ENCODE measurements around the gene TCF7L1. TPM values are rescaled to one million over a fixed set of nuclear protein-coding genes. Genes with fewer than 3 reads are reported as not detected.

Gene TCF7L1
- total RNA-seq, 4 donors from 2014 or later: 0.75 to 2.9 (median 1.1) TPM

DNA sequence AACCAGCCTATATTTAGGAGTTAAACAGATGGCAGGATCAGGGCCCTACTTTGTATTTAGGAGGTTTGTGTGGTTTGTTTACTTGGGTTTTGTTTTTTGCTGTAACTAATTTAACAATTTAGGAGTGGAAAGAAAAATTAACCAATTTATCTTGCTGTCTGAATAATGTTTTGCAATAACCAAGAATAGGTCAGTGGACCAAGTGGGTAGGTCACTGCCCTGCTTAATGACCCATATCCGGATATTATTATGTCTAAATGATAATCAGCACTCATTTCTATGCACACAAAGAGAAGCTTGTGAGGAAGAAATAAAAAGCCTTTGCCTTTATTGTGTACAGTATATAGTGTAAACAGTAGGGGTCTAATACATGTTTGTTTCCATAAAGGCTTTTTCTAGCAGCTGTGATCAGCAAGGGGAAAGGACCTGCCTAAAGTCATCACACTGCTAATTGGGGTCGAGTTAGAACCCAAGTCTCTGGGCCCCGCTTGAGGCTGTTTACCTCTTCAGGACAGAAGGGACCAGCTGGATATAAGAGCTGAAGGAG is 118.0 kb downstream of the TCF7L1 start:
- no peak overlapping the region for H3K27ac ChIP-seq
- intact Hi-C loops (cut with DNase I; ENCODE audit: low total_unique reads): no loop called here
- H3K9me3 ChIP-seq: no peaks in the 10 kb centered on the region
- H3K36me3 ChIP-seq: no peaks in the 10 kb centered on the region
- no peak for DNase-seq
- H3K4me3 ChIP-seq: no peak overlapping the region
- in situ Hi-C loops (cut with MboI; ENCODE audit: low pct_ligation_motif_present in 1 of 4, low pct_unique_long_range_greater_than_20kb in 1 of 4, low sequenced_read_pairs in 3 of 4): no loop called here
- H3K4me1 ChIP-seq: peaks cover 22 to 44% (median 27%) of the 10 kb centered on the region in 4 donors
- no peaks in the 10 kb centered on the region for H3K27me3 ChIP-seq
- 74 to 90% methylated on average over 1 to 3 of the region's 3 CpGs for WGBS, 2 donors (ENCODE audit: low coverage in 1 of 2)
- no peak for TF ChIP-seq POLR2A (IDR thresholded peaks at IDR 0.05)
- TF ChIP-seq, protein P1, sequence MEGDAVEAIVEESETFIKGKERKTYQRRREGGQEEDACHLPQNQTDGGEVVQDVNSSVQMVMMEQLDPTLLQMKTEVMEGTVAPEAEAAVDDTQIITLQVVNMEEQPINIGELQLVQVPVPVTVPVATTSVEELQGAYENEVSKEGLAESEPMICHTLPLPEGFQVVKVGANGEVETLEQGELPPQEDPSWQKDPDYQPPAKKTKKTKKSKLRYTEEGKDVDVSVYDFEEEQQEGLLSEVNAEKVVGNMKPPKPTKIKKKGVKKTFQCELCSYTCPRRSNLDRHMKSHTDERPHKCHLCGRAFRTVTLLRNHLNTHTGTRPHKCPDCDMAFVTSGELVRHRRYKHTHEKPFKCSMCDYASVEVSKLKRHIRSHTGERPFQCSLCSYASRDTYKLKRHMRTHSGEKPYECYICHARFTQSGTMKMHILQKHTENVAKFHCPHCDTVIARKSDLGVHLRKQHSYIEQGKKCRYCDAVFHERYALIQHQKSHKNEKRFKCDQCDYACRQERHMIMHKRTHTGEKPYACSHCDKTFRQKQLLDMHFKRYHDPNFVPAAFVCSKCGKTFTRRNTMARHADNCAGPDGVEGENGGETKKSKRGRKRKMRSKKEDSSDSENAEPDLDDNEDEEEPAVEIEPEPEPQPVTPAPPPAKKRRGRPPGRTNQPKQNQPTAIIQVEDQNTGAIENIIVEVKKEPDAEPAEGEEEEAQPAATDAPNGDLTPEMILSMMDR (IDR thresholded peaks at IDR 0.05): no peak
- TF ChIP-seq EP300 (IDR thresholded peaks at IDR 0.05; ENCODE audit: low read depth): no peak
- TF ChIP-seq POLR2AphosphoS5 (IDR thresholded peaks at IDR 0.05): no peak

DNA sequence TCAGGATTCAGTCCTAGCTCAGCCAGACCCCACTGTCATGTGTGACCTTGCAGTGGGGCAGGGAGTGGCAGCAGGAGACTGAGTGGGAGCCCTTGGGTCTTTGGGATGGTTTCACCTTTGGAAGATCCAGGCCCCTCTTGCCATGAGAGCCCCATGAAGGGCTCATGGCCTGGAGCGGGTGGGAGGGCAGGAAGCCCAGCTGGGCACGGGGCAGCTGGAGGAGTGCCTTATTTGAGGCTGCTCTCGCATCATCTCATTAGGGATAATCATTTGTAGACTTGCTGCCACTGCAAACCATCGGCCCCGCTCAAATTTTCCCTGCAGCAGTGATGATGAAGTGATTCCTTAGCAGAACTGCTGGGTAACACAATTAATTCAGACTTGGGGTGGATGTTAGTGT is 120.7 kb downstream of the TCF7L1 start:
- Histone ChIP-seq H3K4me1 (peaks cover 16 to 47% (median 22%) of the 10 kb centered on the region in 4 donors), H3K9me3 (no peaks in the 10 kb centered on the region), H3K27ac (no peak overlapping the region), H3K36me3 (no peaks in the 10 kb centered on the region), H3K27me3 (no peaks in the 10 kb centered on the region), H3K4me3 (no peak overlapping the region)
- no peak for DNase-seq
- intact Hi-C loops (cut with DNase I; ENCODE audit: low total_unique reads) (no loop called here), in situ Hi-C loops (cut with MboI; ENCODE audit: low pct_ligation_motif_present in 1 of 4, low pct_unique_long_range_greater_than_20kb in 1 of 4, low sequenced_read_pairs in 3 of 4) (no loop called here)
- WGBS, 2 donors (ENCODE audit: low coverage in 1 of 2): 44 to 65% methylated on average over 2 to 5 of the region's 5 CpGs
- TF ChIP-seq EP300 (IDR thresholded peaks at IDR 0.05; ENCODE audit: low read depth) (no peak), POLR2A (IDR thresholded peaks at IDR 0.05) (no peak)
- TF ChIP-seq, protein P1 (IDR thresholded peaks at IDR 0.05): no peak

DNA sequence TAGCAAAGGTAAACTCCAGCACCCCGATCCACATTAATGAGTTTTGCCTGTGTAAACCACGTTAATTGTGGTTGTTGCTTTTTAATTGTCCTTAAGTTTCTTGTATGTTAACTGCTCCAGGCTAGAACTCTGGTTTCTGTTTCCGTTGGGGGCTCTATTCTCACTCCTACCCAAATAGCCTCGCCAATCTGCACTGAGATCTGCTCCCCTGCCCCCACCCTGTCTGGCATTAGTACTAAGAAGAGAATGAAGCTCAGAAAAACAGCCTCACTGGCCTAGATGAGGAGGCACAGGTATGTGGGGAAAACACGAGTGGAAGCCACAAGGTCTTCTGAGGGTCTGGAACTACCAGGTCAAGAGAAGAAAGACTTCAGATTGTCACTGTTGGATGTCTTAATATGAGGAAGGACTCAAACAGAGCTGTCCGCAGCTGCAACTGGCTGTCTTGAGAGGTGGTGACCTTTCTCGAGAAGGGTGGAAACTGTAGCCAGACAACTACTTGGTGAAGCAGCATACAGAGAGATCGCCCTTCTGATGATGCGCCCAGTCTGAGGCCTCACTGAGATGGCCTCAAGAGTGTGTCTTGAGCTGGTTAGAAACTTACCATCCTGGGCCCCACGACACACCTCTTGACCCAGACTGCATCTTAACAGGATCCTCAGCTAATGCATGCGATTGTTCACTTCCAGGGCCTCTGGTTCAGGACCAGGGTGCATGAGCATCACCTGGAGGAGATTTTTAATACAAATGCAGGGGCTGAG is 121.5 kb downstream of the TCF7L1 start:
- TF ChIP-seq POLR2A (IDR thresholded peaks at IDR 0.05) (no peak), POLR2AphosphoS5 (IDR thresholded peaks at IDR 0.05) (no peak), EP300 (IDR thresholded peaks at IDR 0.05; ENCODE audit: low read depth) (no peak)
- TF ChIP-seq, protein P1 (IDR thresholded peaks at IDR 0.05): no peak
- H3K4me1 ChIP-seq: peaks cover 8 to 40% (median 14%) of the 10 kb centered on the region in 4 donors
- H3K9me3 ChIP-seq: no peaks in the 10 kb centered on the region
- 70 to 78% methylated on average over 3 to 10 of the region's 11 CpGs for WGBS, 2 donors (ENCODE audit: low coverage in 1 of 2)
- no peak overlapping the region for H3K4me3 ChIP-seq
- no peak for DNase-seq
- H3K36me3 ChIP-seq: no peaks in the 10 kb centered on the region
- intact Hi-C loops (cut with DNase I; ENCODE audit: low total_unique reads) (no loop called here), in situ Hi-C loops (cut with MboI; ENCODE audit: low pct_ligation_motif_present in 1 of 4, low pct_unique_long_range_greater_than_20kb in 1 of 4, low sequenced_read_pairs in 3 of 4) (no loop called here)
- H3K27ac ChIP-seq: peak overlapping the region in 2 of 4 donors; percentile 2 to 18
- no peaks in the 10 kb centered on the region for H3K27me3 ChIP-seq

DNA sequence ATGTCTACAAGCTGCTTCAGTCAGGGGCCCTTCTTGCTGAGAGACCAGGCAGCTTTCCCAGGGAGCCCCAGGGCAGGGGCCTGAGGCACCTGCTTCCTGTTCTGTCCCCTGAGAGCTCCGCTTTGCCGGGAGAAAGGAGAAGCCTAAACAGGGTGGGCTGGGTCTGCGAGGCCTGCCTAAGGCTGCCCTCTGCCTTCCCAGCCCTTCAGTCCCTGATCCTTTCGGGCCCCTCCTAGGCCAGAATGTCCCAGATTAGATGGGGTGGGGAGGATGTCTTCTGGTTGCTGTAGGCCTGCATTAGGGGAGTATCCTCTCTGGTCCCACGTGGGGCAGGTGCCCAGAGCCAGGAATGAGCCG is 122.2 kb downstream of the TCF7L1 start:
- 20 to 62% methylated on average over 1 to 6 of the region's 6 CpGs for WGBS, 2 donors (ENCODE audit: low coverage in 1 of 2)
- Histone ChIP-seq H3K27me3 (no peaks in the 10 kb centered on the region), H3K36me3 (no peaks in the 10 kb centered on the region), H3K4me1 (peaks cover 5 to 34% (median 12%) of the 10 kb centered on the region in 4 donors), H3K9me3 (no peaks in the 10 kb centered on the region), H3K4me3 (no peak overlapping the region), H3K27ac (peak overlapping the region in 2 of 4 donors; percentile 2 to 41)
- no peak for DNase-seq
- TF ChIP-seq POLR2AphosphoS5 (IDR thresholded peaks at IDR 0.05) (no peak), POLR2A (IDR thresholded peaks at IDR 0.05) (no peak), EP300 (IDR thresholded peaks at IDR 0.05; ENCODE audit: low read depth) (no peak)
- TF ChIP-seq, protein P1 (IDR thresholded peaks at IDR 0.05): no peak
- intact Hi-C loops (cut with DNase I; ENCODE audit: low total_unique reads) (no loop called here), in situ Hi-C loops (cut with MboI; ENCODE audit: low pct_ligation_motif_present in 1 of 4, low pct_unique_long_range_greater_than_20kb in 1 of 4, low sequenced_read_pairs in 3 of 4) (no loop called here)
